Colonic mucosa (tissue), 4 donors: Measurements from ENCODE around the gene TBC1D20. TPM values are rescaled to one million over a fixed set of nuclear protein-coding genes. Genes with fewer than 3 reads are reported as not detected.

Experiments
- DNase-seq: peaks from one replicate; pipeline ENCODE4 v3.0.0-alpha.2; 2020
- H3K27ac ChIP-seq: fragments of 200-600 bp; one replicate; pipeline ENCODE4 v1.8.0; 2021
- H3K27me3 ChIP-seq: fragments of 200-600 bp; one replicate; pipeline ENCODE4 v1.8.0; 2021
- H3K36me3 ChIP-seq: fragments of 200-600 bp; one replicate; pipeline ENCODE4 v1.8.0; 2021
- H3K4me1 ChIP-seq: fragments of 200-600 bp; one replicate; pipeline ENCODE4 v1.8.0; 2021; ENCODE audit warnings: mild to moderate bottlenecking
- H3K4me3 ChIP-seq: fragments of 200-600 bp; one replicate; pipeline ENCODE4 v1.8.0; 2021
- H3K9ac ChIP-seq, 2 donors: one replicate each; pipeline ENCODE4 v1.7.0; 2013; ENCODE audit warnings: control low read depth in 2 of 2, low read depth in 2 of 2, low read length in 2 of 2
- H3K9me3 ChIP-seq: fragments of 200-600 bp; one replicate; pipeline ENCODE4 v1.8.0; 2021
- intact Hi-C: fragments of 100-400 bp; cut with DNase I; formaldehyde crosslinking; loops from one replicate; pipeline ENCODE4 v1.14.1; 2022
- total RNA-seq, 2 donors: library from RNA; stranded (reverse); fragmentation: NEBNext Ultra II Directional in 1 of 2; extraction: Animal tissue kit (Norgen Biotek cat#: 25700) in 1 of 2; gene quantifications; one replicate each; pipeline ENCODE4 v1.2.1, GENCODE V29; 2021
- TF ChIP-seq, protein P1 (sequence below): fragments of 200-600 bp; IDR thresholded peaks from one replicate; pipeline ENCODE4 v1.8.0; 2022; ENCODE audit warnings: antibody characterized with exemption, mild to moderate bottlenecking
- donor health status: healthy.
- donor health status: DM: no; HTN: no; CAD: no.
- donor health status: DM: no; HTN: no; CAD: no.

Gene TBC1D20
- total RNA-seq, 2 donors from 2014 or later, result 25.4 to 31.9 TPM

DNA sequence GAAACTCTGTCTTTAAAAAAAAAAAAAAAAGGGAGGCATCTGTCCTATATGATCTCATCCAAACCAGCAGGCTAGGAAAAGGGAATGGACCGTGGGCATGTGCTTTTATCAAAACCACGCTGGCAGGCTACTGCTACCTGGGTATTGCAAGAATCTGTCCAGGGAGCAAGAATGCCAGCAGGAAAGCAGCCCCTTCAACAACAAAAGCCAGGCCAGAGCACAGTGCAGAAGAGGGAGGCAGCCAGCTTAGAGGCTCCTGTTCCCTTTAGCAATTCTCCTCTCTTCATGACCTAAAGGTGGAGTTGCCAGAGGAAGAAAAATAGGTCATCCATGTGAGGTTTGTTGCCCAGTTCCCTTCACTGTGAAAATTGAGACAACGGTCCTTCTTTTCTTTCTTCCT, 18.2 kb downstream of the TBC1D20 start:
- Histone ChIP-seq H3K36me3 (no peaks in the 10 kb centered on the region), H3K4me1 (no peaks in the 10 kb centered on the region)

GRCh38 chr20:443223-443775, 19.0 kb downstream of the TBC1D20 start:
- TF ChIP-seq, protein P1, sequence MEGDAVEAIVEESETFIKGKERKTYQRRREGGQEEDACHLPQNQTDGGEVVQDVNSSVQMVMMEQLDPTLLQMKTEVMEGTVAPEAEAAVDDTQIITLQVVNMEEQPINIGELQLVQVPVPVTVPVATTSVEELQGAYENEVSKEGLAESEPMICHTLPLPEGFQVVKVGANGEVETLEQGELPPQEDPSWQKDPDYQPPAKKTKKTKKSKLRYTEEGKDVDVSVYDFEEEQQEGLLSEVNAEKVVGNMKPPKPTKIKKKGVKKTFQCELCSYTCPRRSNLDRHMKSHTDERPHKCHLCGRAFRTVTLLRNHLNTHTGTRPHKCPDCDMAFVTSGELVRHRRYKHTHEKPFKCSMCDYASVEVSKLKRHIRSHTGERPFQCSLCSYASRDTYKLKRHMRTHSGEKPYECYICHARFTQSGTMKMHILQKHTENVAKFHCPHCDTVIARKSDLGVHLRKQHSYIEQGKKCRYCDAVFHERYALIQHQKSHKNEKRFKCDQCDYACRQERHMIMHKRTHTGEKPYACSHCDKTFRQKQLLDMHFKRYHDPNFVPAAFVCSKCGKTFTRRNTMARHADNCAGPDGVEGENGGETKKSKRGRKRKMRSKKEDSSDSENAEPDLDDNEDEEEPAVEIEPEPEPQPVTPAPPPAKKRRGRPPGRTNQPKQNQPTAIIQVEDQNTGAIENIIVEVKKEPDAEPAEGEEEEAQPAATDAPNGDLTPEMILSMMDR, result no peak
- peak overlapping the region; percentile 56 for H3K27ac ChIP-seq
- H3K4me3 ChIP-seq, result no peak overlapping the region
- H3K27me3 ChIP-seq, result no peaks in the 10 kb centered on the region
- H3K36me3 ChIP-seq, result no peaks in the 10 kb centered on the region
- peak overlapping the region in 1 of 2 donors; percentile 58 for H3K9ac ChIP-seq
- no peaks in the 10 kb centered on the region for H3K9me3 ChIP-seq
- no peak for DNase-seq
- no peaks in the 10 kb centered on the region for H3K4me1 ChIP-seq
- intact Hi-C loops, result no loop called here

More for the DNA sequence above, 18.2 kb downstream of the TBC1D20 start:
- no peaks in the 10 kb centered on the region for H3K27me3 ChIP-seq
- no peak overlapping the region for H3K4me3 ChIP-seq
- H3K27ac ChIP-seq, result no peak overlapping the region
- intact Hi-C loops, result no loop called here
- no peak for DNase-seq
- TF ChIP-seq, protein P1, result no peak
- H3K9me3 ChIP-seq, result no peaks in the 10 kb centered on the region
- no peak overlapping the region for H3K9ac ChIP-seq

DNA sequence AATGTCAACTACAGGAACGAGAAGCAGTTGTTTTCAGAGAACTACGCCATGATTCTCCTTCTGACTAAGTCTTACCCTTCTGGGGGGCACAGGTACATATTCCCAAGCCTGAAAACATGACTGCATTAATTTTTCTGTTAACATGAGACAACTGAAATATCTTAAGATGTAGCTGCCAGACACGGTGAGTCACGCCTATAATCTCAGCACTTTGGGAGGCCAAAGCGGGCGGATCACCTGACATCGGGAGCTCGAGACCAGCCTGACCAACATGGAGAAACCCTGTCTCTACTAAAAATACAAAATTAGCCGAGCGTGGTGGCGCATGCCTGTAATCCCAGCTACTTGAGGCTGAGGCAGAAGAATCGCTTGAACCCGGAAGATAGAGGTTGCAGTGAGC, 21.7 kb downstream of the TBC1D20 start:
- no peak overlapping the region for H3K9ac ChIP-seq
- no peak overlapping the region for H3K27ac ChIP-seq
- no peaks in the 10 kb centered on the region for H3K9me3 ChIP-seq
- H3K4me1 ChIP-seq, result no peaks in the 10 kb centered on the region
- no peak for DNase-seq
- intact Hi-C loops, result no loop called here
- no peak overlapping the region for H3K4me3 ChIP-seq
- no peaks in the 10 kb centered on the region for H3K27me3 ChIP-seq
- TF ChIP-seq, protein P1, result no peak
- no peaks in the 10 kb centered on the region for H3K36me3 ChIP-seq

GRCh38 chr20:440148-440547, 22.2 kb downstream of the TBC1D20 start:
- TF ChIP-seq, protein P1, result no peak
- Histone ChIP-seq H3K36me3 (no peaks in the 10 kb centered on the region), H3K27me3 (no peaks in the 10 kb centered on the region), H3K9ac (no peak overlapping the region), H3K9me3 (no peaks in the 10 kb centered on the region), H3K4me3 (no peak overlapping the region), H3K27ac (no peak overlapping the region), H3K4me1 (no peaks in the 10 kb centered on the region)
- intact Hi-C loops, result no loop called here
- no peak for DNase-seq

DNA sequence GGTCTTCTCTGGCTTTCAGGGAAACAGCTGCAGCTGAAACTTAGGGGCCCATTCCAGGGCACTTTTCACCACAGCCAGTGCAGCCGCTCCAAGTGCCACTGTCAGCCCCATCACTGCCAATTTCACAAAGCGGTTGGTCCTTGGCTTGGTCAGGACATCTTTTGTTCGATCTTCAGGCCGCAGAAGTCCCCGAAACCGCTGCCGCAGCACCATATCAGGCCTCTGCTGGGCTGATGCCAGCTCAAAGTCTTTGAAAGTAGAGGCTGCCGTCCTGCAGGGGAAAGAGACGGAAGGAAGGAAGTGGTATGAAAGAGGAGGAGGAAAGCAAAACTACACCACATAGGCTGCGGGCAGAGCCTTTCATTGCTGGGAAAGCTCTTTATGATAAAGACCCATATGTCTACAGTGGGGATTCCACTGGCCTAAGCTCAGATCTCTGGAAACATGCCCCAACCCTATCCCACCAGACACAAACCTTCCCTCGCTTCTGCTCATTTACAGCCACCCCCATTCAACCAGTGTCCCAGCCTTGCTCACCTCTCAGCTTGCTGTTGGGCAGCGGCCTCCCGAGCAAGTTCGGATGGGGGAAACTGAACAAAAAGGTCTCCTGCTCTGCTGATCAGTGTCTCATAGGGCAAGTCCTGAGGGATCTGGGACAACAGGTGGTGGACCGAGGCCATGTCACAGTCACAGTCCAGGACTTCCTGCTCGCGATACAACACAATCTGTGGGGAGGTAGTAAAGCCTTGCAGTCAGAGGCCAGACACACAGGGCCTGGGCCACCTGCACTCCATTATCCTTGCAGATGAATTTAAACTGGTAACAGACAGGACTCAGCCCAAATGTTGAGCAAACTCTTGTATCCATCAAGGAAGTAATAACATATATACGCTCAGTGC, 23.5 kb downstream of the TBC1D20 start:
- Histone ChIP-seq H3K9ac (no peak overlapping the region), H3K27me3 (no peaks in the 10 kb centered on the region), H3K36me3 (no peaks in the 10 kb centered on the region), H3K4me1 (no peaks in the 10 kb centered on the region), H3K4me3 (no peak overlapping the region), H3K9me3 (no peaks in the 10 kb centered on the region), H3K27ac (no peak overlapping the region)
- TF ChIP-seq, protein P1, result no peak
- DNase-seq, result no peak
- intact Hi-C loops, result no loop called here
